Measurements from ENCODE around the gene MRPL21.

- TF ChIP-seq CTCF (IDR thresholded peaks at IDR 0.05) (no peak), ERG (CRISPR knock-in tag; IDR thresholded peaks at IDR 0.05) (no peak), USF2 (CRISPR knock-in tag; IDR thresholded peaks at IDR 0.05) (no peak), JUN (CRISPR knock-in tag; IDR thresholded peaks at IDR 0.05) (no peak), KAT7 (CRISPR knock-in tag; IDR thresholded peaks at IDR 0.05; ENCODE audit: borderline replicate concordance) (no peak), ZNF138 (CRISPR knock-in tag; conservative IDR thresholded peaks at IDR 0.05) (no peak), ATF3 (CRISPR knock-in tag; conservative IDR thresholded peaks at IDR 0.05) (no peak)
Observed at GRCh38 chr11:68852628-68853027, 51.0 kb downstream of the MRPL21 start.
